ENCODE measurements around the gene LRBA. TPM values are rescaled to one million over a fixed set of nuclear protein-coding genes. Genes with fewer than 3 reads are reported as not detected.

Gene LRBA
- total and polyA plus RNA-seq, 9 of the 15 experiments (the other 6 are each of a cell fraction or from before 2014, with no cell fraction given), result 24.2 to 88.7 (median 59.7) TPM

DNA sequence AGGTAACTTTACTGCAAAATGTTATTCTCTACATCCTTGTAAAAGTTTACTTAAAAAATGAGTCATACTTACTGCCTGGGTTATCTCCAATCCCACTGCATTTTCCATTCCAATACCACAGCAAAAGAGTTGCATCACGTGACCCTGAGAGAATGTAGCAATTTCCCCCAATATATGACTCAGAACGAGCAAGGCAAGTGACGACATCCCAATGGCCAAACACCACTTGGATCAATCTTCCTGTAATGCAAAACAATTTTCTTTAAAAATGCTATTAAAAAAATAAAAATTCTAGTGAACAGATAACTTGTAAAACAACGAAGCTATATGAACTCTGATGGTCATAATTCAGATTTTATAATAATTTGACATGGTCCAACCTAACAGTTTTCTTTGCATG is 712.5 kb downstream of the LRBA start (continued):
- TF ChIP-seq, protein P1, sequence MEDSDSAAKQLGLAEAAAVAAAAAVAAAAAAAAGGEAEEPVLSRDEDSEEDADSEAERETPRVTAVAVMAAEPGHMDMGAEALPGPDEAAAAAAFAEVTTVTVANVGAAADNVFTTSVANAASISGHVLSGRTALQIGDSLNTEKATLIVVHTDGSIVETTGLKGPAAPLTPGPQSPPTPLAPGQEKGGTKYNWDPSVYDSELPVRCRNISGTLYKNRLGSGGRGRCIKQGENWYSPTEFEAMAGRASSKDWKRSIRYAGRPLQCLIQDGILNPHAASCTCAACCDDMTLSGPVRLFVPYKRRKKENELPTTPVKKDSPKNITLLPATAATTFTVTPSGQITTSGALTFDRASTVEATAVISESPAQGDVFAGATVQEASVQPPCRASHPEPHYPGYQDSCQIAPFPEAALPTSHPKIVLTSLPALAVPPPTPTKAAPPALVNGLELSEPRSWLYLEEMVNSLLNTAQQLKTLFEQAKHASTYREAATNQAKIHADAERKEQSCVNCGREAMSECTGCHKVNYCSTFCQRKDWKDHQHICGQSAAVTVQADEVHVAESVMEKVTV (CRISPR knock-in tag; IDR thresholded peaks at IDR 0.05), result no peak
- TF ChIP-seq IFI16 (CRISPR knock-in tag; IDR thresholded peaks at IDR 0.05) (no peak), TAF15 (IDR thresholded peaks at IDR 0.05; ENCODE audit: low read depth, low read length) (no peak), CBX2 (IDR thresholded peaks at IDR 0.05; ENCODE audit: insufficient read depth, low read length, poor library complexity, severe bottlenecking) (no peak), SREBF1 (IDR thresholded peaks at IDR 0.05; ENCODE audit: borderline replicate concordance, low read depth, low read length) (no peak), SAFB2 (IDR thresholded peaks at IDR 0.05; ENCODE audit: borderline replicate concordance, low read depth, low read length, severe bottlenecking) (no peak), HMG20B (CRISPR knock-in tag; IDR thresholded peaks at IDR 0.05) (no peak), ZNF318 (IDR thresholded peaks at IDR 0.05; ENCODE audit: borderline replicate concordance in 1 of 2, low read depth in 1 of 2) (peak; percentile 57 to 84; a peak in 1 of 4 replicates), RUNX1 (IDR thresholded peaks at IDR 0.05; ENCODE audit: low read depth) (no peak), ARID1B (IDR thresholded peaks at IDR 0.05) (peak; percentile 87), IRF9 (tag; IDR thresholded peaks at IDR 0.05) (0 out of 2 replicates have a peak, but pooled peaks have one; percentile 28), SETDB1 (IDR thresholded peaks at IDR 0.05; ENCODE audit: low read length) (no peak), BHLHE40 (IDR thresholded peaks at IDR 0.05; ENCODE audit: low read length) (peak; percentile 86)
- TF ChIP-seq, protein P2, sequence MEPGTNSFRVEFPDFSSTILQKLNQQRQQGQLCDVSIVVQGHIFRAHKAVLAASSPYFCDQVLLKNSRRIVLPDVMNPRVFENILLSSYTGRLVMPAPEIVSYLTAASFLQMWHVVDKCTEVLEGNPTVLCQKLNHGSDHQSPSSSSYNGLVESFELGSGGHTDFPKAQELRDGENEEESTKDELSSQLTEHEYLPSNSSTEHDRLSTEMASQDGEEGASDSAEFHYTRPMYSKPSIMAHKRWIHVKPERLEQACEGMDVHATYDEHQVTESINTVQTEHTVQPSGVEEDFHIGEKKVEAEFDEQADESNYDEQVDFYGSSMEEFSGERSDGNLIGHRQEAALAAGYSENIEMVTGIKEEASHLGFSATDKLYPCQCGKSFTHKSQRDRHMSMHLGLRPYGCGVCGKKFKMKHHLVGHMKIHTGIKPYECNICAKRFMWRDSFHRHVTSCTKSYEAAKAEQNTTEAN (CRISPR knock-in tag; IDR thresholded peaks at IDR 0.05), result no peak

Measured in K562 (cell line).